Ecto neural progenitor cell (in vitro differentiated cells): ENCODE results near the gene NSUN5.
"Not testable (repeated sequence)": the region's sequence is repeated elsewhere in the genome, so short reads cannot be mapped to it uniquely, and the experiment has no call there.

Experiments used
- DNase-seq: peaks from one replicate; pipeline ENCODE4 v3.0.0-alpha.2; 2018; ENCODE audit warnings: low spot score

NSUN5 gene

DNA sequence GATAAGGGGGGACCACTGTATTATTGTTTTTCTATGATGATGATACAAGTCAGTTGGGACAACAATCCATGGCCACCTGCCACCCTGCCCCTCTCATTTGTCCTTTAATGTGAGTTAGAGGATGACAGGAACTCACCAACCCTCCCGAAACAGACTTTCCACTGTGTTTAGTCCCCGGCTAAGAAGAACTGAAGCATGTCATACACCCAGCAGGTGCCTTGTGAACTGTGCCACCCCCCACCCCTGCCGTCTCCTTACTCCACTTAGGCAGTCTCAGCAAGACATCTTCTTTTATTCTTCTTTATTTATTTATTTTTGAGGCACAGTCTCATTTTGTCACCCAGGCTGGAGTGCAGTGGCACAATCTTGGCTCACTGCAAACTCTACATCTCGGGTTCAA lies 40.8 kb downstream of the NSUN5 start:
- not testable (repeated sequence) for DNase-seq

DNA sequence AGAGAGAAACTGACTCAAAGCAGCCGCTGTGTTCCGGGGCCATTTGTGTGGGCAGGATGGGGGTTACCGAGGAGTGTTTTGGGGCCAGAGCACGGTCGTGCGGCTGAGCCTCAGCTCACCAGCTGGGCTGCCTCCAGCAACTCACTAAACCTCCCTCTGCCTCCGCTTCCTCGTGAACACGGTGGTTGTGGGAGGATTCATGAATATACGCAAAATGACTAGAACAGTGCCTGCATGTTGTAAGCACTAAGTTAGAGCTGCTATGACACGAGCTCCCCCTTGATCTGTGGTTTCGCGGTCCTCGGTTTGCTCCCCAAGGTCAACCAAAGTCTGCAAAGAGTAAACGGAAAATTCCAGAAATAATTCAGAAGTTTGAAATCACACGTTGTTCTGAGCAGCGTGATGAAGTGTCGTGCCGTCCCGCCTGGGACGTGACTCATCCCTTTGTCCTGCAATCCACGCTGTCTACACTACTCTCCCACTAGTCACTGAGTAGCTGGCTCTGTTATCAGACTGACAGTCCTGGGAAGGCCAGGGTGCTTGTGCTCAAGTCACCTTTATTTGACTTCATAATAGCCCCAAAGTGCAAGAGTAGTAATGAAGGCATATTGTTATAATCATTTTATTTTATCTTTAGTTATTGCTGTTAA lies 41.8 kb downstream of the NSUN5 start:
- DNase-seq, result not testable (repeated sequence)

DNA sequence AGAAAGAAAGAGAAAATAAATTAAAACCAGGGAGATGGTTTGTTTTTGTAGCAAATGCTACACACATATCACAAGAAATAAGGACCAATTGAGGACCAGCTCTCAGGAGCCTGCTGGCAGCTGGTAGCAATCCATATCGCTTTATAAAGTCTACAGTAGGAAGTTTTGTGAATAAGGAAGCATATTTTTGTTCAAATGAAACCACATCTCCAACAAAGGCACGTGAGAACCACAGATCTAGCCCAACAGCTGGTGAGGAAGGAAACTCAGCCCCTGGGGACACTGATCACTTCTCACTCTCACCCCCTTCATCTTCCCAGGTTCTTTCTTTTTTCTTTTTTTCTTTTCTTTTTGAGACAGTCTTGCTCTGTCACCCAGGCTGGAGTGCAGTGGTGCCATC lies 46.2 kb downstream of the NSUN5 start:
- not testable (repeated sequence) for DNase-seq
